ENCODE results near the gene ZNF76.

Gene ZNF76

GRCh38 chr6:35273822-35274559, 14.5 kb downstream of the ZNF76 start:
- H3K27me3 Mint-ChIP-seq: no peaks in the 10 kb centered on the region
- H3K36me3 Mint-ChIP-seq: peaks cover 6% of the 10 kb centered on the region
- no peaks in the 10 kb centered on the region for H3K9me3 Mint-ChIP-seq (ENCODE audit: low read depth)
- H3K4me1 Mint-ChIP-seq (ENCODE audit: low read depth): peaks cover 10% of the 10 kb centered on the region
- H3K4me3 Mint-ChIP-seq: no peak overlapping the region
- H3K27ac Mint-ChIP-seq: no peak overlapping the region

- Mint-ChIP-seq H3K27me3 (no peaks in the 10 kb centered on the region), H3K36me3 (peaks cover 2% of the 10 kb centered on the region), H3K4me3 (no peak overlapping the region), H3K9me3 (ENCODE audit: low read depth) (no peaks in the 10 kb centered on the region), H3K27ac (peak overlapping the region; percentile 4), H3K4me1 (ENCODE audit: low read depth) (peaks cover 5% of the 10 kb centered on the region)
Observed at GRCh38 chr6:35275744-35276260, 16.3 kb downstream of the ZNF76 start.

- peaks cover 6% of the 10 kb centered on the region for H3K36me3 Mint-ChIP-seq
- H3K9me3 Mint-ChIP-seq (ENCODE audit: low read depth): no peaks in the 10 kb centered on the region
- H3K27ac Mint-ChIP-seq: no peak overlapping the region
- H3K27me3 Mint-ChIP-seq: no peaks in the 10 kb centered on the region
- no peak overlapping the region for H3K4me3 Mint-ChIP-seq
- H3K4me1 Mint-ChIP-seq (ENCODE audit: low read depth): peaks cover 5% of the 10 kb centered on the region
Observed at GRCh38 chr6:35278708-35279107, 19.2 kb downstream of the ZNF76 start.

GRCh38 chr6:35280903-35281302, 21.4 kb downstream of the ZNF76 start:
- peaks cover 2% of the 10 kb centered on the region for H3K4me1 Mint-ChIP-seq (ENCODE audit: low read depth)
- no peaks in the 10 kb centered on the region for H3K27me3 Mint-ChIP-seq
- peak overlapping the region; percentile 22 for H3K27ac Mint-ChIP-seq
- no peaks in the 10 kb centered on the region for H3K9me3 Mint-ChIP-seq (ENCODE audit: low read depth)
- peaks cover 6% of the 10 kb centered on the region for H3K36me3 Mint-ChIP-seq
- no peak overlapping the region for H3K4me3 Mint-ChIP-seq

DNA sequence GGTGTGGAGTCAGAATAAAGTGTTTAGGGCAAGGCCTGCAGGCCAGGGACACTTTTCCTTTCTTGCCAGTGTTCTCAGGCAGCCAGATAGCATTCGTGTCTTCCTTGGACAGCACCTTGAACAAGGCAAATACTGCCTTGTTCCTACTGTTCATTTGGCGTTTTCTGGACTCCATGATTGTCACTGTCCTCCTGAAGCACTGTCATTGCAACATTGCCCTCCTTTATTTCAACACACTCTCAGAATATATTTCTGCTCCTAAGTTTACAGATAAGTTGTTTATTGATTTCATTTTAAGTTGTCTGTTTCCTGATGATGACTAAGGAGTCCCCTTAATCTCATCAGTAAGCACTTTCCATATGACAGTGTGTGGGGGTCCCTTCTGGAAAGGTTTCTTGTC, 22.9 kb downstream of the ZNF76 start:
- Mint-ChIP-seq H3K27ac (no peak overlapping the region), H3K9me3 (ENCODE audit: low read depth) (no peaks in the 10 kb centered on the region), H3K36me3 (peaks cover 6% of the 10 kb centered on the region), H3K4me3 (no peak overlapping the region), H3K27me3 (no peaks in the 10 kb centered on the region), H3K4me1 (ENCODE audit: low read depth) (peaks cover 2% of the 10 kb centered on the region)

DNA sequence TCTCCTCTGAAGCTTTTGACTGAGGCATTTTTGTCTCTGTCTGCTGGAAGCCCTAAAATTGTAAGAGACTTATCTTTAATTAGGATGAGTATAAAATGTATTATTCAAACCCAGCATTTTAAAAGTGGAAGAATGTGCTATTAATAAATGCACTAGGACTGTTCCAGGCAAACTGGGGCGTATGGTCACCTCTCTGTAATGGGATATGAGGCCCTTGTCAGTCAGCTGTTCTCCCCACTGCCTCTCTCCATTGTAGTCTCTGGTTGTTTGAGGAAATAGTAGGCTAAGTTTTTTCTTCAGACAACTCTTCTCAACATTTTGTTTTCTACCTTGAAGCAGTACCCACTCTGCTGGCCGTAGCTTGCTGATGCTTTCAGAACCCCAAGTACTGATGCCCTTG, 23.8 kb downstream of the ZNF76 start:
- peaks cover 6% of the 10 kb centered on the region for H3K36me3 Mint-ChIP-seq
- no peaks in the 10 kb centered on the region for H3K9me3 Mint-ChIP-seq (ENCODE audit: low read depth)
- no peak overlapping the region for H3K27ac Mint-ChIP-seq
- peaks cover 2% of the 10 kb centered on the region for H3K4me1 Mint-ChIP-seq (ENCODE audit: low read depth)
- H3K4me3 Mint-ChIP-seq: no peak overlapping the region
- H3K27me3 Mint-ChIP-seq: no peaks in the 10 kb centered on the region

- no peak overlapping the region for H3K27ac Mint-ChIP-seq
- no peaks in the 10 kb centered on the region for H3K27me3 Mint-ChIP-seq
- no peak overlapping the region for H3K4me3 Mint-ChIP-seq
- H3K9me3 Mint-ChIP-seq (ENCODE audit: low read depth): no peaks in the 10 kb centered on the region
- H3K4me1 Mint-ChIP-seq (ENCODE audit: low read depth): no peaks in the 10 kb centered on the region
- H3K36me3 Mint-ChIP-seq: peaks cover 2% of the 10 kb centered on the region
Observed at GRCh38 chr6:35287671-35288396, 28.3 kb downstream of the ZNF76 start.

GRCh38 chr6:35288834-35289233, 29.3 kb downstream of the ZNF76 start:
- Mint-ChIP-seq H3K27ac (no peak overlapping the region), H3K9me3 (ENCODE audit: low read depth) (no peaks in the 10 kb centered on the region), H3K36me3 (no peaks in the 10 kb centered on the region), H3K4me1 (ENCODE audit: low read depth) (no peaks in the 10 kb centered on the region), H3K27me3 (no peaks in the 10 kb centered on the region), H3K4me3 (no peak overlapping the region)

DNA sequence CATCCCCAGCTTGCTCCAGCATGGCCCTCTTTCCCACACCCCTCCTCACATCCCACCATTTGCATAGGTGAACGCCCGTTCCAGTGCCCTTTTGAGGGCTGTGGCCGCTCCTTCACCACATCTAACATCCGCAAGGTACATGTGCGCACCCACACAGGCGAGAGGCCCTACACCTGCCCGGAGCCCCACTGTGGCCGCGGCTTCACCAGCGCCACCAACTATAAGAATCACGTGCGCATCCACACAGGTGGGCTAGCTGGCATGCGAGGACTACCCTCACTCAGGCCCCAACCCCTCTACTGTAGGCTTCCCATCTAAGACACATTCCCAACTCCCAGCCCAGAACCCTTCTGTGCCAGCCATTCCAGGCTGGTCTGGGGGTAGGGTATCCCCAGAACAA, 32.0 kb downstream of the ZNF76 start:
- Mint-ChIP-seq H3K4me1 (ENCODE audit: low read depth) (peaks cover 4% of the 10 kb centered on the region), H3K36me3 (peaks cover 4% of the 10 kb centered on the region), H3K9me3 (ENCODE audit: low read depth) (no peaks in the 10 kb centered on the region), H3K27me3 (no peaks in the 10 kb centered on the region), H3K27ac (no peak overlapping the region), H3K4me3 (no peak overlapping the region)

DNA sequence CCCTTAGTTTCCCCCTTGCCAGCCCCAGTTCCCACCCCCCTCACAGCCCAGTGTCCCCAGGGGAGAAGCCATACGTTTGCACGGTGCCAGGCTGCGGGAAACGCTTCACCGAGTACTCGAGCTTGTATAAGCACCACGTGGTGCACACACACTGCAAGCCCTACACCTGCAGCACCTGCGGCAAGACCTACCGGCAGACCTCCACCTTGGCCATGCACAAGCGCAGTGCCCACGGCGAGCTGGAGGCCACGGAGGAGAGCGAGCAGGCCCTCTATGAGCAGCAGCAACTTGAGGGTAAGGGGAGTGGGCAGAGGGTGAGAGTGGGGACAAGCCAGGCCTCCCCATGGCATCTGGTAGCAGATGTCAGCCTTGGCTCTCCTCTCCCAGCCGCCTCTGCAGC, 33.0 kb downstream of the ZNF76 start:
- Mint-ChIP-seq H3K4me1 (ENCODE audit: low read depth) (peaks cover 6% of the 10 kb centered on the region), H3K4me3 (no peak overlapping the region), H3K27me3 (no peaks in the 10 kb centered on the region), H3K27ac (no peak overlapping the region), H3K36me3 (peaks cover 4% of the 10 kb centered on the region), H3K9me3 (ENCODE audit: low read depth) (no peaks in the 10 kb centered on the region)

GRCh38 chr6:35293681-35294080, 34.1 kb downstream of the ZNF76 start:
- H3K36me3 Mint-ChIP-seq: peaks cover 4% of the 10 kb centered on the region

GRCh38 chr6:35294308-35294945, 34.9 kb downstream of the ZNF76 start:
- H3K4me1 Mint-ChIP-seq (ENCODE audit: low read depth): peaks cover 14% of the 10 kb centered on the region
- H3K4me3 Mint-ChIP-seq: no peak overlapping the region
- no peaks in the 10 kb centered on the region for H3K9me3 Mint-ChIP-seq (ENCODE audit: low read depth)
- peaks cover 4% of the 10 kb centered on the region for H3K36me3 Mint-ChIP-seq
- no peak overlapping the region for H3K27ac Mint-ChIP-seq
- H3K27me3 Mint-ChIP-seq: no peaks in the 10 kb centered on the region

More at GRCh38 chr6:35293681-35294080, 34.1 kb downstream of the ZNF76 start:
- Mint-ChIP-seq H3K9me3 (ENCODE audit: low read depth) (no peaks in the 10 kb centered on the region), H3K27ac (no peak overlapping the region), H3K27me3 (no peaks in the 10 kb centered on the region), H3K4me1 (ENCODE audit: low read depth) (peaks cover 8% of the 10 kb centered on the region), H3K4me3 (no peak overlapping the region)

GRCh38 chr6:35295036-35295435, 35.5 kb downstream of the ZNF76 start:
- H3K27me3 Mint-ChIP-seq: no peaks in the 10 kb centered on the region
- peaks cover 21% of the 10 kb centered on the region for H3K4me1 Mint-ChIP-seq (ENCODE audit: low read depth)
- H3K9me3 Mint-ChIP-seq (ENCODE audit: low read depth): no peaks in the 10 kb centered on the region
- no peak overlapping the region for H3K27ac Mint-ChIP-seq
- no peak overlapping the region for H3K4me3 Mint-ChIP-seq
- peaks cover 4% of the 10 kb centered on the region for H3K36me3 Mint-ChIP-seq

DNA sequence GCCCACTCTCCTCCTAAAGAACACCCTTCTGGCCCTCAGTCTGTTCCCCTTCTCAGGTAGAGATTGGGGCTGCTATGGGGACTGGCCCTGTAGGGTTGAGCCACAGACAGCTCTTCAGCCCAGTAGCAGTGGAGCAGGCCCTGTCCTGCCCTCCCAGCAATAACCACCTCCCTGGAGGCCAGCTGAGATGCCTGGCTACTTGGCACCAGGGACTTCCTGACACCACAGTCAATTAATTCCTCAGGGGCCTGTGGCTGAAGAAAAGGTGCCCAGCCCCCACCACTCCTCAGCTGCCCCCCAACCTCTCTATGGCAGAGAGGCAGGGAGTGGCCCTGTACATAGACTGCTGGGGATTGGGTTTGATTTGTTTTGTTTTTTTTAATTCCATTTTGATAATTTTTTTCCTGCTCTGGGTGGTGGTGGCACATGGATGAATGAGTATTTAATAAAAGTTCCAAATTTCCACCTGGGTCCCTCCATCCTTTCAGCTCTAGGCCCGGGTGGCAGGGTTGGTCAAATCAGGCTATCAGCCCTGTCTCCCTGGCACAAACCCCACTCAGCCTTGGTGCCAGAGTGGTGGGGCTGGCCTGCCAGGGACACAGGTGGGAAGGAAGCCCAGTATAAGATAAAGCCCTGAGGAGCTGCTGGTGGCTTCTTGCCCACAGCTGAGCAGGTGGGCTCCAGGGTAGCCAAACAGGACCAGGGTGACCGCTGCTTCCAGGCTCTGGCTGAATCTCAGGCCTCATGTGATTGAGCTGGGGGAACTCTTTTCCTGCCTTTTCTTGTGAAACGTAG, 36.2 kb downstream of the ZNF76 start:
- Mint-ChIP-seq H3K4me3 (no peak overlapping the region), H3K36me3 (peaks cover 4% of the 10 kb centered on the region), H3K27ac (no peak overlapping the region), H3K9me3 (ENCODE audit: low read depth) (no peaks in the 10 kb centered on the region), H3K27me3 (no peaks in the 10 kb centered on the region), H3K4me1 (ENCODE audit: low read depth) (peaks cover 27% of the 10 kb centered on the region)
